PC-9 (cell line): ENCODE results near the gene SMG6.

ENCODE experiments used
- CTCF ChIP-seq: fragments of 200-600 bp; sonication (generic); conservative IDR thresholded peaks from 2 replicates; pipeline ENCODE4 v1.6.1; 2017; ENCODE audit warnings: mixed run types, antibody characterized with exemption, mild to moderate bottlenecking, moderate library complexity
- EZH2 ChIP-seq: fragments of 200-600 bp; sonication (generic); IDR thresholded peaks from 2 replicates; pipeline ENCODE4 v1.8.0; 2017; ENCODE audit warnings: antibody characterized with exemption, low read depth

GRCh38 chr17:2105663-2106062 is 197.9 kb downstream of the SMG6 start:
- TF ChIP-seq CTCF (no peak), EZH2 (no peak)
